Hematopoietic multipotent progenitor cell treated with erythropoietin and hydrocortisone succinate and interleukin-3 and kit ligand, for 15 days (in vitro differentiated cells): ENCODE data around the gene DOK3.
"Not testable (repeated sequence)": the region's sequence is repeated elsewhere in the genome, so short reads cannot be mapped to it uniquely, and the experiment has no call there.

Experiments
- DNase-seq: peaks from one replicate; pipeline ENCODE4 v3.0.0-alpha.2; 2015; ENCODE audit warnings: low spot score

DOK3 gene

DNA sequence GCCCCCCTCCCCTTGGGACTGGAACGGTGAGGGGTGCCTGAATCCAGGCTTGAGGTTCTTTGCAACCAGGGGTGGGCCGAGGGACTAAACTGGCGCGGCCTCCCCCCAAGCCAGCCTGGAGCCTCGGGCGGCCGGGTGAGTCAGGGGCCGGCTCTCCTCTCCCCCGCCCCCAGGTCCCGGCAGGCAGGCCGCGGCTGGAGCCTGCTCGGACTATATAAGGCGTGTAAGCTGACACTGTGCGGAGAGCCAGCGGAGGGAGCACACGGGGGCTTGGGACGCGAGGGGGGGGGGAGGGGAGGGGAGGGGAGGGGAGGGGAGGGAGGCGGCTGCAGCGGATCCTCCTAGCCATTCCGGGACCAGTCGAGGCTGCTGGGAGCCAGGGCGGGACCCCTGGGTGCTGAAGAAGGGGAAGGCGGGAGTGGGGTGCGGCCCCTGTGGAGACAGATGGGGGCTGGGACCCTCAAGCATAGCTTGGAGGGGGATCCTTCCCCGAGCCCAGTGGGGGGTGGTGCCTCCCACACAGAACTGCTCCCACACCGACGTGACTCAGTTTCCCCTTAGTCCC lies 12.8 kb downstream of the DOK3 start:
- DNase-seq, result no peak

DNA sequence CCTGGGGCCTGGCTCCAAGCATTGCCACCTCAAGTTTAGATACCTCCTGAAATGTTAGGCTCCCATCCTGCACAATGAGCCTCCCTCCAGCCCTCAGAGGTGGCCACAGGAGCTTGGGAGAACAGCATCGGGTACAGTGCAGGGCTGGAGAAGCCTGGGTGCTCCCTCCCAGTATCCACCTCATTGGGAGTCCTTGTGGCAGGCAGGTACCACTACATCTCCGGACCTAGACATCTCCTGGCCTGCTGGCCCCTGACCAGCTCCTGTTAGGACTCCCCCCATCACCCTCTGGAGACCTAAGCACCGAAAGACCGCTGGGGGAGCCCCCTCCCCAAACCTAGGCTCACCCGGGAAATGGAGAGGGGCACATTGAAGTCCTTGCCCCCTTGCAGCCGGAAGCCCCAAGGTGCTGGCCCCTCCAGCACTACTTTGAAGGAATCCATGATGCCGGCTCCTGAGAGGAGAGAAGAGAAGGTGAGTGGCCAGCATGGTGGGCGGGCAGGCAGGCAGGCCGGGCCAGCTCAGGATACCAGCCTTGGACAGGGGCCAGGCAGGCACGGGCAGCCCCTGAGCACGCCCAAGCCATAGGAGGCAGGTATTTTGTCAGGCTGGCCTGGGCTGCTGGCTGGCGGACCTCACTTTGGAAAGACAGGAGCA lies 13.4 kb downstream of the DOK3 start:
- DNase-seq, result no peak

DNA sequence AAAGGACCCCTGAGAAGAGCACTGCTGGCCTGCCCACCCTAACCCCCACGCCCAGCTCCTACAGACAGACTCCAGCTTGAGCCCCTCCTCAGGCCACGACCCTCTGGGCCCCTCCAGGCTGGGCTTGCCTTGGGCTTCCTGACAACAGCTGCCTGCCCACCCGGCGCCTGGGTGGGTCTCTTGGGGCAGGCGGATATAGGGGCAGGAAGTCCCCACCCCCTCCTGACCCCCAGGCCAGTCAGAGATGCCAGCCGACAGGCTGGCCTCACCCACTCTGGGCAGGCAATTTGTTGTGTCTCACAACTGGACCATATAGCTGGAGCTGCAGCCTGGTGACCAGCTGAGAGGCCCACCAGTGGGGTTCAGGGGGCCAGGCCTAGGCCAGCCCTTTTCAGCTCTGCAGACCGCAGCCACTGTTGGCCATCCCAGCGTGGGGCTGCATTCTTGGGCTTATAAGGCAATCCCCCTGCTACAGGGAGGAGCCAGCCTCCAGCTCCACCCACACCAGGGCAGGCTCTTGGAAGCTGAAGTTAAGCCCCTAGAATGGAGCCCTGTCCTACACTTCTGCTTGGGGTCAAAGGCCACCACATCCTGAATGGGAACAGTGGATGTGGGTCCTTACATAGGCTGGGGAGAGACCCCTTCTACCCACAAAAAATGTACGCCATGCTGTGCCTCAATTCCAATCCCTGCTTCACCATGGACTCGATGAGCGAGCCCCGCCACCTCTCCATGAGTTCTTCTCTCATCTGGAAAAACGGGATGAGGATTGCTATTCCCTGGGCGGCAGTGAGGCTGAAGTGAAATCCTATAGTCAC lies 14.2 kb downstream of the DOK3 start:
- no peak for DNase-seq

DNA sequence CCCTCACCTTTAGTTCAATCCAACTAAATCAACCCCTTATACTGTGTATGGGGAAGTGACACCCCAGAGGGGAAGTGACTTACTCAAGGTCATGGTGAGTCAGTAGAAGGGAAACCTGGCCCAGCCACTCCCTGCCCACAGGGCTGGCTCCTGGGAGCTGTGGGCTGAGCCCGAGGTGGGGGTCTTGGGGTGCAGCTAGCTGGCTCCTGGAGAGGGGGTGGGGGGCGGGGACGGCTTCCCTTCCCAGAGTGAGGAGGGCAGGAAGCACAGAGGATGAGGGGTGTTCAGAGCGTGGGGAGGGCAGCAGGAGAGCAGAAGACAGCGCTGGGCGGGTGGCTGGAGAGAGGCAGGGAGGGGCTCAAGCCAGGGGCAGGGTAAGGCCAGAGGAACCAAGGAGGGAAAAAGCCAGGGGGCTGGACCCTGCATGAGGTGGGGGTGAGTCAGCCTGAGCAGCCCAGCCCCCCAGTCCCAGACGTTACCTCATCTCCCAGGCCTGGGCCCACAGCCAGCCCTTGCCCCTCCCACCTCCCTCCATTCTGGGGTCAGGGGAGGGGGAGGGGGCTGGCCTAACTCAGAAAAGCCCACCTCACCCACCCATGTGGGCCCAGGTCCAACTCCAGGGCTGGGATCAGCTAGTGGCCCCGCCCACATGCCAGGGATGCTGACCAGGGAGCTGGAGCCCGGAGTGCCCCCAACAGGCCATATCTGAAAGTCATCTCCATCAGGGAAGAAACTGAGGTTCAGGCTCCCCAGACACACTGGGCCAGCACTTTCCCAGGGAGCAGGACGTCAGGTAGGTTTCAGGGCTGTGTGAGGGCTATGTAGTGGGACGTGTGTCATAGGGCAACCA lies 15.1 kb downstream of the DOK3 start:
- DNase-seq, result no peak

DNA sequence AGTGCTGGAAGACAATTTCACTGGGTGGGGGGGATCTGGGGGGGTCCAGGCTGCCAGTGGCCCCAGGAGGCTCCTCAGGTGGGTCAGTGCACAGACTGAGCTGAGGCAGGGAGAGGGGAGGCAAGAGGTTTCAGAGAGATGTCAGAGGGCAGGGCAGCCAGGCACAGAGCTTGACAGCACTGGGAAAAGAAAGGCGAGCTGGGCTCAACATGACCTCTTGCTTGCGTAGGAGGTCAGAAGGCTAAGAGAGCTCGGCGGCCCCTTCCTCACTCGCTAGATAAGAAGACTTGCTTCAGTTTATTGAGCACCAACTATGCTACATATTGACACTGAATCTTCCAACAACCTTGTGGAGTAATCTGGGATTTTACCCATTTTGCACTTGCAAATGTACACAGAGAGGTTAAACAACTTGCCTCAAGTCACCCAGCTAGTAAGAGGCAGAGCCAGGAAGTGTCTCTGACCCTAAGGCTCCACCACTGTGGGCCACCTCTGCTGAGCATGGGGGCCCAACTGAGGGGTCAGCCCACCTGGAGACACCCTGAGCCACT lies 15.8 kb downstream of the DOK3 start:
- DNase-seq, result no peak

DNA sequence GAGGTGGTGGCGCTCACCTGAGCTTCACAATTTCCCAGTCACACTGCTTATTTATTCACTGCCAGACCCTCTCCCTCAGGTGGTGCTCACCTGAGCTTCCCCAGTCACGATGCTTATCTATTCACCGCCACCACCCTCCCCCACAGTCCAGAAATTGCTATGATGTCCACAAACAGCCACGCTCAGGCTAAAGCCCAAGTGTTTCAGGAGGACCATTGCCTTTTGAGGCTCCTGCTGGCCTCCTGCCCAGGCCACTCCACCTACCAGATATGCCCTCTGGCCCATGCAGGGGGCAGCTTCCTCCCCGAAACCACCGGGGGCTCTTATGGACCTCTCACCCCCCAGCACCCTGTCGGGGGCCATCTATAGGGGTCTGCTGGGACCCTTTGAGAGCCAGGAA lies 16.8 kb downstream of the DOK3 start:
- no peak for DNase-seq

DNA sequence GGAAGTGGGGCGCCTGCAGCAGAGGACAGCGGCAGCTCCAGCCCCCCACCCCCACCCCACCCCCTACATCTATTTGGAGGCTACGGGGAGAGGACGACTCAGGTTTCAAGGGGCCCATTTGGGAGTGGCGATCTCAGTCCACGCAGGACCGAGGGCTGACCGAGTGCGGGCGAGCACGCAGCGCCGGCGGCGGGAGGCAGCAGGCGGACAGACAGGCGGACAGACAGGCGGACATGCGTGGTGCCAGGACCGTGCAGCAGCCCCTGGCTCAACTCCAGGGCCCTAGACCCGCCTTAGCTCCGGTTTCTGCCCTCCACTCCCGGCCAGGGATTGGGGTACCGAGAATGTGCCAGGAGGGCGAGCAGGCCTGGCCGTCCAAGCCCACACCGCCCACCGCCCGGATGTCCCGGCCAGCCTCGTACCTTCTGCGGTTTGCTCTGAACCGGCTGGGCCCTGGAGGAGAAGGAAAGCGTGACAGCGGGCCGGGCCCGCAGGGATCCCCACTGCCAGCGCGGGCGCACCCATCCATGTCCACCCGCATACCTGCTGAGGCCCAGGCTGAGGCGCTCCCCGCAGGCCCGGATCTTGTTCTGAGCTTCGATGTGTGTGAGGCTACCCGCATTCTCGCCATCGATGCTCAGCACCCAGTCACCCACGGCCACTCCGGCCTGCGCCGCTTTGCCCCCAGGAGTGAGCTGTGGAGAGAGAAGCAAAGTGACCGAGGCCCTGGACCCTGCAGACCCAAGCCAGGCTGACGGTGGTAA lies 17.5 kb downstream of the DOK3 start:
- DNase-seq, result no peak

DNA sequence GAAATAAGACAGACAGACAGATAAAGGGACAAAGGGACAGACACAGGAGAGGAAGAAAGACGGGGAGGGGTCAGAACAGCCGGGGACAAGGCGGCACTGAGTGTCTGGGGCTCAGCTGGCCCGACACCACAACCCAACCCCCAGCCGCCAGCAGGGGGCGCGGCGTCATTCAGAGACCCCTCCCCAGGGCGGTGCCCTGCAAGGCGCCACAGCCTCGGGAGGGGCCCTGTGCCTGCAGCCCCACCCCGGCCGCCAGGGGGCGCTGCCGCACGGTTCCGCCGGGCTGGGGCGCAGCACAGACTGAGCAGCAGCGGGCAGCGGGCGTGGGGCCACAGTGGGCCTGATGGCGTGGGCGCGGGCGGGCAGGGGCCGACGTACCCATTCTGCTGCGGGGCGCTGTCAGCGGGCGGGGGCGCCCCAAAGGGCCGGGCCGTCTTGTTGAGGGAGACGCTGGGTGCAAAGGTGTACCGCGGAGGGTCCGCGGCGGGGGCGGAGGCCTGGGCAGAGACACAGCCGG lies 18.1 kb downstream of the DOK3 start:
- peak; percentile 53 for DNase-seq

DNA sequence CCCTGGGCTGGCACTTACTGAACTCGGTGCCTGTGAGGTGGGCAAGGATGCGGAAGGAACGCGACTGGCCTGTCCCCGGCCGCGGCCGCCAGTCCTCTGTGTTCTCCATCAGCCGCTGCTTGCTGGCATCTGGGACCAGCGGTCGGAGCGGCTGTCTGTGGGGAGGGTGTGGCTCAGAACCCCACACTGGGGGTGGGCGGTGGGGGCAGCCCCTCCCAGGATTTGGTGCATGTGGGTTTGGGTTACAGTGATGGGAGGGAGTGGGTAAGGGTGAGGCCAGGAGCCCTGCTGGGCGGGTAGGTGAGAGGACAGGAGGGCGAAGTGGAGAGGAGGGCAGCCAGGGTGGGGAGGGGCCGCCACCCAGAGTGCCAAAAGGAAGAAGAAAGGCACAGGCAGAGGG lies 18.6 kb downstream of the DOK3 start:
- DNase-seq, result no peak

DNA sequence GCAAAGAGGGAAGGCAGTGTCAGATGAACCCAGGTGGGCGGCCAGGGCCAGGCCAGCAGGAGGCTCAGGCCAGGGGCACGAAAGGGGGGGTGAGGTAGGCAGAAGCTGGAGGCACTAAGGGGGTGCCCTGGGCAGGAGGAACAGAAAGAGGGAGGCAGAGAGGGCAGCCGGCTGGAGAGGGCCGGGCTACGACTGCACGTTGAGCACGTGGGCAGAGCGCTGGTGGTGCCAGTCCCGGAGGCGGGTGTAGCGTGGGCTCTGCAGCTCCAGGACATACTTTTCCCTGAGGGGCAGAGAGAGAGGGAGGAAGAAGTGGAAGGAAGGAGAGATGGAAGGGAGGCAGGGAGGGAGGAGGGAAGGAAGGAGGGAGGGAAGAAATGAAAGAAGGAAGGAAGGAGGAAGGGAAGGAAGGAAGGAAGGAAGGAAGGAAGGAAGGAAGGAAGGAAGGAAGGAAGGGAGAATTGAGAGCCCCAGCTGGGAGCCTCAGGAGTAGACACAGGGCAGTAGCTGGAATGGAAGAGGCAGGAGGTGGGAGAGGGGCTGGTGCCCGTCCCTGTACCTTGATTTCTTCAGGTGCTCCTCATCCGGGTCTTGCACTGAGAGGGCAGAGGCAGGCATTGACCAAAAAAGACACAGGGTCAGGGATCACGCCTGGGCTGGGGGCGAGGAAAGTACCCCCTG lies 19.2 kb downstream of the DOK3 start:
- DNase-seq, result no peak

DNA sequence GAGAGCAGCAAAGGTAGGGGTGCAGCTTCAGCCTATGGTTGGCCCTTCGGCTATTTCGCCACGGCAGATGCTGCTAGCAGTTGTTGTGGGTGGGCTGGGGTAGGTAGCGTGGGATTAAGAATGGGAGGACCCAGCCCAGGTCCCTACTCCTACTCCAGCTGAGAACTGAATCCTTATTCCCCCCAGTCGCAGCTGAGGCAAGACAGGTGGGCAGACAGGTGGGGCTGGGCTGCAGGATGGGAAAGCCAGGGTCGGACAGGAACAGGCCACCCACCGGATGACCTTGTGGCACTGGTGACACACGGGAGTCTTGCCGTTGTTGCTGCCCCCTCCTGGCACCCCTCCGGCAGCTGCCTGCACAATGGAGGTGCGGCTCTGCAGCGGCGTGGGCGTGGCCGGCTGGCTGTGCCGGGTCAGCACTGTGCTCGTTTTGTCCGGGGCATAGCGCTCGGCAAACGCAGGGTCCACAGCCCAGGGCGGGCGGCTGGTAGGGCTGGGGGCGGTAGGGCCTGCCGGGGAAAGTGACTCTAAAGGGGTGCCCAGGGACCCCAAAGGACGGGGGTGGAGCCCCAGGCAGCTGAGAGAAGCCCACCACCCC lies 20.4 kb downstream of the DOK3 start:
- DNase-seq, result no peak

DNA sequence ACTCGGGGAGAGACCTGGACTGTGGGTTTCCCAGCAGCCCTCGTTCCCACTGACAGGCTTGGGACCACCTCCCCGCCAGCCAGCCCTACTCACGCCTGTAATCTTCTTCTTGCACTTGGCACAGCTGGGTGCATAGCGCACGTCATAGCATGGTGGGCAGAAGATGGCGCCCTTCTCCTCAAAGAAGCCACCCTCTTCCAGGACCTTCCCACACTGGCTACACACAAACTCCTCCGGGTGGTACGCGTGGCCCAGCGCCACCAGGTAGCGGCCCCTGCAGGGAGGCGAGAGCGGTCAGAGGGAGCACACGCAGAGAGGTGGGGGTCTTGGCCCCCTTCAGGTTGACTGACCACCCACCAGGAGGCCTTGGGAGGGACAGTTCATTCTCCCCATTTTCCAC lies 21.7 kb downstream of the DOK3 start:
- no peak for DNase-seq

DNA sequence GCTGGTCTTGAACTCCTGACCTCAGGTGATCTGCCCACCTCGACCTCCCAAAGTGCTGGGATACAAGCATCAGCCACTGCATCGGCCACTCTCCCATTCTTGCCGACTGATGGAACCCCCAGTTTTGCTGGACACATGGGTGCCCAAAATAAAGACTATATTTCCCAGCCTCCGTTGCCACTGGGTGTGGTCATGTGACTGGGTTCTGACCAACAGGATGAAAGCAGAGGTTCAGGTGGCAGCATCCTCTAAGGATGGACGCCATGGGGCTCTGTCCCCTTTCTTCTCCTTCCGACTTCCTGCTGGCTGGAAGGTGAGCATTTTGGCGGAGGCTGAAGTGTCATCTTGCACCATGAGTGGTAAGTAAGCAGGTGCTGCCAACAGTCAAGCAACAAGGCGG lies 22.5 kb downstream of the DOK3 start:
- DNase-seq, result no peak

DNA sequence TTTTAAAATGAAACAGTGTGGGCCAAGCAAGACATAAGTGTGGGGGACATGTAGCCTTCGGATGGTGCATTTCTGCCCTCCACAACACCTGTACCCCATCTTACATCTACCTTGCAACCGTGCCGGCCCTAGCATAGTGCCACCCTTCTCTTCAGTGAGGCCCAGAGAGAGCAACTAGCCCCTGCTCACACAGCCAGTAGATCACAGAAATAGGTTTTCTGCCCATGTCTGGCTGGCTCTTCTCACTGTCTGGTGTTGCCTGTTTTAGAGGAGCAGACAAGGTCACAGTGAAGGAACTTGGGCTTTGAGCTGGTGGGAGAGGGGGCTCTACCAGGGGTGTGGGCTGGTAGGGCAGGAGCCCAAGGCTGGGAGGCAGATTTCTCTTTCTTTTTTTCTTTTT lies 23.4 kb downstream of the DOK3 start:
- DNase-seq, result no peak

DNA sequence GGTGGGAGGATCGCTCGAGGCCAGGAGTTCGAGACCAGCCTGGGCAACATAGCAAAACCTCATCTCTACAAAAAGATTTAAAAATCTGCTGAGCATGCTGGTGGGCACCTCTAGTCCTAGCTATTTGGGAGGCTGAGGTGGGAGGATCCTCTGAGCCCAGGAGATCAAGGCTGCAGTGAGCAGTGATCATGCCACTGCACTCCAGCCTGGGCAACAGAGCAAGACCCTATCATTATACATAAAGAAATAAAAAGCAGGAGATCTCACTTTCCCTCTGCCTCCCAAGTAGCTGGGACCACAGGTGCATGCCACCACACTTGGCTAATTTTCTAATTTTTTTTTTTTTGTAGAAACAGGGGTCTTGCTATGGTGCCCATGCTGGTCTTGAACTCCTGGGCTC lies 23.9 kb downstream of the DOK3 start:
- DNase-seq, result not testable (repeated sequence)

DNA sequence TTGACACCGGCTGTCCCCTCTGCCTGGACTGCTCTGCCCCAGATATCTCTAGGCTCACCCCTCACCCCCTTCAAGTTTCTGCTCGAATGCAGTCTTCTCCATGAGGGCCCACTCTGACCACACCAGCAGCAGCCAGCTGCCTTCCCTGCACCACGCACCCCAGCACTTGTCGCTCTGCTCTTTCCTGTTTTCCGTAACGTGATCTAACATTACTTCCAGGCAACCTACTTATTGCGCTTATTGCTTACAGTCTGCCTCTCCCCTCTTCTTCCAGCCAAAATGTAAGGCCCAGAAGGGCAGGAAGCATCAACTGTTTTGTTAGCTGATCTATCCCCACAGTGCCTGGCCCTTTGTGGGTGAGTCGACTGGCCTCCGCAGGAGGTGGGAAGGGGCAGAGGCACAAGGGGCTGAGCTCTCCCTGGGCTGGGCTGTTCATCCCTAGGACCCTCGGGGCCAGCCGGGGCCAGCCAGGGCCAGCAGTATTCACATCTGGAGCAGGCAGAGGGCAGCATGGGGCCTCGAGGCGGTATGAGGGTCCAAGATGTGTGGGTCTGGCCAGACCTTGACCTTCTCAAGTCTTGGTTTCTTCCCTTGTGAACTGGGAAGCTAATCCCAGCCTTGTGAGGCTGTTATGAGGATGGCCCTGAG lies 24.6 kb downstream of the DOK3 start:
- no peak for DNase-seq

DNA sequence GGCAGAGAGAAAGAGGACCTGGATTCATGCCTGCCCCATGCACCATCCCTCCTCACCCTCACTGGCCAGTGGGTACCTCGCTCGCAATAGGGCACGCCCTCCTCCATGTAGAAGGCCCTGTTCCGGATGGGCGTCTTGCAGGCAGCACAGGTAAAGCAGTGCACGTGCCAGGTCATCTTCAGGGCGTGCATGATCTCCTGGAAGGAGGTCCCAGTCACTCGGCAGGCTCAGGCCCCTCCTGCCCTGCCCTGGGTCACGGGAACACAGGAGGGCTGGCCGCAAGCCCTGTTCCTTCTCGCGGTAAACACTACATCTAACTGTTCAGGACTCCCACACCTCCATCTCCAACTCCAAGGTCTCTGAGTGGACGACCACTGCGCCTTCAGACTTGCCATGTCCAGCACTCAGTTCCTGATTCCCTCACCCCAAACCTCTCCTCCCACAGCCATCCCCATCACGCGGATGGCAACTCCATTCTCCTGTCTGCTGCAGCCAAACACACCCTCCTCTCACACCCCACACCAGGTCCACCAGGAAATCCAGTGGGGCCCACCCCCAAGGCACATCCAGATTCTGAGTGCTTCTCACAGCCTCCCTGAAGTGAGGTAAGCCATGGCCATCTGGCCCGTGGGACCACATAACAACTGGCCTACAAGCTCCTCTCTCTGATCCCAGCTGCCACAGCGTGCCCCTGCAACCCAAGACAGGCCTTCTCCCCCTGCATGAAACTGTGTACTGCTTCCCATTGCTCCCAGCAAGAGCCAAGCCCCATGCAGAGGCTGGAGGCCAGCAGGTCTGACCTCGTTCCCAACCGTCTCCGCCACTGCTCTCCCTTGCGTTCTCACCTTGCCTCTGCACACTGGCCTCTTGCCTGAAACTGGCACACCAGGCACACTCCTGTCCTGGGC lies 25.4 kb downstream of the DOK3 start:
- no peak for DNase-seq

DNA sequence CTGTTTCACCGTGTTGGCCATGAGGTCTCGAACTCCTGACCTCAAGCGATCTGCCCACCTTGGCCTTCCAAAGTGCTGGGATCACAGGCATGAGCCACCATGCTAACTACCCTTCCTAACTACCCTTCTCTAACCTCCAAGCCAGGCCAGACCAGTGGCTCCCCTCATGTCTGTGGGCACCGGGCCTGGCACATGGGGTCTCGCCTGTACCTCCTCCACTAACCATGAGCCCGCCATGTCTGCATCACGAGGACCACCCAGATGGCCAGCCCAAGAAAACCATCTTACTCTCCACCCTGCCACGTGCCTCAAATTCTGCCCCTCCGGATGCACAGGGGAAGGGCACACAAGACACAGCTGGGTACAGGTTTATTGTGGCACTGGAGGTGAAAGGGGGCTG lies 26.6 kb downstream of the DOK3 start:
- DNase-seq, result no peak

DNA sequence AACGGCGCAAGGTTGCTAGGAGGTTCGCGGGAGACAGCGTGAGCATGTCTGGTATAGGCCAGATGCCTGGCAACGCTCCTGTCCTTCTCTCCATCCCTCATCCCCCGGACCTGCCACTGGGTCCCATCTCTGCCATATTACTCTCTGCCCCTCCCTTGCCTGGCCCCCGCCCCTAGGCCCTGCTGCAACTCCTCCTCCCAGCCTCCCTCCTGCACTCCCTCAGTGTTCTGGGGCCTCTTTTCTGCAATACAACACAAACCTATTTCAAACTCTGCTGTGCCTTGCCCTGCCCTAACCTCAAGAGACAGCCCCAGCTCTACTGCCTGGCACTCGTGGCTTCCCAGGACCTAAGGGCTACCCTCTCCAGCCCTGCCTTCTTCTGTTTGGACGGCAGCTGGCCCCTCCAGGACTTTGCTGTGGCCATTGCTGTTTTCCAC lies 27.2 kb downstream of the DOK3 start:
- no peak for DNase-seq
